Right lobe of liver (tissue), 4 donors: Measurements from ENCODE around the gene CYTH4.

ENCODE experiments used
- CTCF ChIP-seq, 4 donors: fragments of 200-600 bp in 3 of 4; fragments of 450-650 bp in 1 of 4; IDR thresholded peaks; one replicate each; pipeline versions ENCODE4 v1.5.1 to v1.8.0; 2016 to 2022; ENCODE audit warnings: antibody characterized with exemption in 4 of 4, mild to moderate bottlenecking in 2 of 4
- POLR2A ChIP-seq: fragments of 450-650 bp; IDR thresholded peaks from one replicate; pipeline ENCODE4 v1.6.1; 2017; ENCODE audit warnings: antibody characterized with exemption, mild to moderate bottlenecking
- donor health status: DM: no; HTN: no; CAD: no.
- donor health status: DM: no; HTN: no; CAD: no.
- donor health status: DM: no; HTN: yes; CAD: no.

- no peak for TF ChIP-seq CTCF (IDR thresholded peaks at IDR 0.05)
- TF ChIP-seq POLR2A = no peak
These were observed 10.9 kb downstream of the CYTH4 start for GRCh38 chr22:37293172-37293571.
